ENCODE data around the gene LIPM.

DNA sequence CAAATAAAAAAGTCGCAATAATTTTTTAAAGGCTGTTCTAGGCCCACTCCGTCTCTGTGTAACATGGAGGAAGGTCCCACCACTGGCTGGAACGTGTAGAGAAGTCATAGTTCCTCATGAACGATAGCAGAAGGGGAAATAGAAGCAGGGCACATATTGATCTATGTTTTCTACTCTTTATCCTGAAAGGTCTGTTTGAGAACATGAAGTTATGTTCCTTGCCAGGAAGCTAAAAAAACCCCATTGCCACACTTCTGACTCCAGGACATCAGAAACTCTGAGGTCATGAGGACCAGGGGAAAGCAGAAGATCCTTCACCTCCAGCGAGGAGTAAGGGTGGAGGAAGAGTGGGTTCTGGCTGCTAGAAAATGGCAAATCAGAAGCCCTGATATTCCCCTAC lies 38.4 kb downstream of the LIPM start:
- TF ChIP-seq POLR2A (IDR thresholded peaks at IDR 0.05): no peak
- no peak for TF ChIP-seq CTCF (IDR thresholded peaks at IDR 0.05)

All from transverse colon (tissue), 3 donors.